Body of pancreas (tissue), 4 donors: ENCODE data around the gene TPSB2. TPM values are rescaled to one million over a fixed set of nuclear protein-coding genes. Genes with fewer than 3 reads are reported as not detected.

ENCODE experiments used
- ATAC-seq: fragments of 150-250 bp; one replicate; pipeline ENCODE4 v1.9.1; 2016
- DNase-seq, 4 donors: peaks; one replicate each; pipeline ENCODE4 v3.0.0-alpha.2; 2019
- H3K27ac ChIP-seq, 4 donors: fragments of 200-600 bp; sonication (generic); 1 replicate in 3 of 4; 2 replicates in 1 of 4; pipeline versions ENCODE4 v1.5.1 to v1.6.1; 2016 to 2019; ENCODE audit warnings: mild to moderate bottlenecking in 1 of 4, mixed read lengths in 1 of 4, moderate library complexity in 1 of 4
- H3K27me3 ChIP-seq, 2 donors: fragments of 200-600 bp; sonication (generic); one replicate each; pipeline ENCODE4 v1.6.0; 2016; ENCODE audit warnings: mild to moderate bottlenecking in 1 of 2
- H3K36me3 ChIP-seq, 2 donors: fragments of 200-600 bp; sonication (generic); replicated peaks in 1 of 2; 2 replicates each; pipeline ENCODE4 v1.5.1; 2016; ENCODE audit warnings: low read depth in 2 of 2; ENCODE audit not compliant: insufficient read depth in 1 of 2
- H3K4me1 ChIP-seq: fragments of 200-600 bp; sonication (generic); one replicate; pipeline ENCODE4 v1.6.0; 2016
- H3K4me3 ChIP-seq, 2 donors: fragments of 200-600 bp; sonication (generic); 1 replicate in 1 of 2; 2 replicates in 1 of 2; pipeline ENCODE4 v1.5.1; 2016 to 2019
- H3K9me3 ChIP-seq, 3 donors: fragments of 200-600 bp; sonication (generic); 1 replicate in 2 of 3; 2 replicates in 1 of 3; pipeline ENCODE4 v1.5.1; 2016
- CTCF ChIP-seq, 7 experiments: fragments of 450-650 bp in 4 of 7; fragments of 200-600 bp in 3 of 7; sonication (generic) in 3 of 7; IDR thresholded peaks; one replicate each; pipeline ENCODE4 v1.5.1; 2016 to 2019; ENCODE audit warnings: antibody characterized with exemption in 7 of 7
- POLR2A ChIP-seq, 3 donors: fragments of 450-650 bp; IDR thresholded peaks; one replicate each; pipeline ENCODE4 v1.6.1; 2016; ENCODE audit warnings: antibody characterized with exemption in 3 of 3, mild to moderate bottlenecking in 2 of 3
- WGBS, 2 donors: methylation state at CpG; one replicate each; pipeline ENCODE4 v1.1.5; 2017; 5-methylcytosine and 5-hydroxymethylcytosine counted together
- intact Hi-C: fragments of 100-400 bp; cut with DNase I; formaldehyde crosslinking; loops from one replicate; pipeline ENCODE4 v1.15.1; 2023
- total RNA-seq, 2 donors: library from RNA; depleted of rRNA; stranded (reverse); fragments of >200 nt; gene quantifications; one replicate each; pipeline ENCODE4 v1.1.0, GENCODE V29; 2016

TPSB2 gene
- total RNA-seq, 2 donors from 2014 or later: 4.4 to 21.8 TPM

- DNase-seq (no peak), ATAC-seq (no peak)
- Histone ChIP-seq H3K27me3 (no peaks in the 10 kb centered on the region), H3K9me3 (no peaks in the 10 kb centered on the region), H3K36me3 (no peaks in the 10 kb centered on the region), H3K4me1 (no peaks in the 10 kb centered on the region), H3K4me3 (no peak overlapping the region), H3K27ac (no peak overlapping the region)
- intact Hi-C loops: no loop called here
- no peak for TF ChIP-seq CTCF (IDR thresholded peaks at IDR 0.05)
- 58 to 70% methylated on average over 5 to 20 of the region's 22 CpGs for WGBS, 2 donors
Measured at GRCh38 chr16:1208239-1208830, 21.6 kb downstream of the TPSB2 start.

GRCh38 chr16:1206786-1207185 is 23.2 kb downstream of the TPSB2 start:
- Histone ChIP-seq H3K9me3 (no peaks in the 10 kb centered on the region), H3K36me3 (no peaks in the 10 kb centered on the region), H3K27me3 (no peaks in the 10 kb centered on the region), H3K4me3 (no peak overlapping the region), H3K4me1 (no peaks in the 10 kb centered on the region), H3K27ac (no peak overlapping the region)
- 71 to 81% methylated on average over 6 to 16 of the region's 16 CpGs for WGBS, 2 donors
- intact Hi-C loops: no loop called here
- no peak for ATAC-seq
- no peak for DNase-seq
- TF ChIP-seq POLR2A (IDR thresholded peaks at IDR 0.05) (no peak), CTCF (IDR thresholded peaks at IDR 0.05) (no peak)

- intact Hi-C loops: no loop called here
- no peak overlapping the region for H3K27ac ChIP-seq
- no peak for DNase-seq
- TF ChIP-seq POLR2A (IDR thresholded peaks at IDR 0.05): no peak
- no peak for TF ChIP-seq CTCF (IDR thresholded peaks at IDR 0.05)
- no peak overlapping the region for H3K4me3 ChIP-seq
- H3K9me3 ChIP-seq: no peaks in the 10 kb centered on the region
- no peaks in the 10 kb centered on the region for H3K27me3 ChIP-seq
- H3K4me1 ChIP-seq: no peaks in the 10 kb centered on the region
- WGBS, 2 donors: 43 to 54% methylated on average over 4 to 9 of the region's 9 CpGs
- H3K36me3 ChIP-seq: no peaks in the 10 kb centered on the region
- no peak for ATAC-seq
Measured at GRCh38 chr16:1206326-1206725, 23.7 kb downstream of the TPSB2 start.

GRCh38 chr16:1204933-1205332 is 25.1 kb downstream of the TPSB2 start:
- DNase-seq (no peak), ATAC-seq (no peak)
- intact Hi-C loops: no loop called here
- Histone ChIP-seq H3K4me1 (no peaks in the 10 kb centered on the region), H3K27ac (no peak overlapping the region), H3K9me3 (no peaks in the 10 kb centered on the region), H3K27me3 (no peaks in the 10 kb centered on the region), H3K36me3 (no peaks in the 10 kb centered on the region), H3K4me3 (no peak overlapping the region)
- TF ChIP-seq CTCF (IDR thresholded peaks at IDR 0.05) (no peak), POLR2A (IDR thresholded peaks at IDR 0.05) (no peak)
- WGBS, 2 donors: 84% methylated on average over 8 of the region's 21 CpGs; no CpG with 5 or more reads in 1 of the 2 donors

- Histone ChIP-seq H3K36me3 (no peaks in the 10 kb centered on the region), H3K9me3 (no peaks in the 10 kb centered on the region), H3K4me1 (no peaks in the 10 kb centered on the region), H3K27me3 (no peaks in the 10 kb centered on the region), H3K4me3 (no peak overlapping the region), H3K27ac (no peak overlapping the region)
- intact Hi-C loops: no loop called here
- ATAC-seq (no peak), DNase-seq (no peak)
- 76 to 81% methylated on average over 5 to 18 of the region's 18 CpGs for WGBS, 2 donors
- no peak for TF ChIP-seq CTCF (IDR thresholded peaks at IDR 0.05)
- TF ChIP-seq POLR2A (IDR thresholded peaks at IDR 0.05): no peak
Measured at GRCh38 chr16:1202274-1202673, 27.7 kb downstream of the TPSB2 start.
